PC-9 (cell line): ENCODE results near the gene JAK1. TPM values are rescaled to one million over a fixed set of nuclear protein-coding genes. Genes with fewer than 3 reads are reported as not detected.
A peak's percentile ranks its signal among the peaks of the same experiment; 100 is the strongest.
"Not testable (repeated sequence)": the region's sequence is repeated elsewhere in the genome, so short reads cannot be mapped to it uniquely, and the experiment has no call there.

Experiments
- BruUV-seq: library from RNA; stranded (reverse); fragments of 400-500 nt; replicated peaks from 2 replicates; lab custom pipeline; 2021; lab: Mats Ljungman, UMichigan
- CTCF ChIA-PET: fragments of 300-600 bp; sonication (Branson Sonifier 250); formaldehyde crosslinking; loops from one replicate; lab custom pipeline; 2022; ENCODE audit warnings: antibody characterized with exemption; lab: Charles Lee
- POLR2A ChIA-PET: fragments of 300-600 bp; sonication (Branson Sonifier 250); formaldehyde crosslinking; loops from one replicate; lab custom pipeline; 2022; ENCODE audit warnings: antibody characterized with exemption; ENCODE audit not compliant: unreplicated experiment; lab: Charles Lee
- DNase-seq, 2 experiments: peaks; one replicate each; pipeline versions ENCODE4 v3.0.0 to v3.0.0-alpha.2; 2015 to 2022; ENCODE audit warnings: mixed read lengths in 1 of 2
- H2AFZ ChIP-seq: fragments of 200-600 bp; sonication (generic); 2 replicates; pipeline ENCODE4 v1.8.1; 2017; ENCODE audit warnings: antibody characterized with exemption
- H3F3A ChIP-seq: fragments of 200-600 bp; sonication (generic); 2 replicates; pipeline ENCODE4 v1.8.1; 2017; ENCODE audit warnings: antibody characterized with exemption, mild to moderate bottlenecking, low read depth; ENCODE audit not compliant: insufficient read depth
- H3K27ac ChIP-seq: fragments of 200-600 bp; sonication (generic); 2 replicates; pipeline ENCODE4 v1.6.1; 2016; ENCODE audit warnings: mixed run types
- H3K27me3 ChIP-seq: fragments of 200-600 bp; sonication (generic); 2 replicates; pipeline ENCODE4 v1.6.1; 2016; ENCODE audit warnings: low read depth, mixed run types; ENCODE audit not compliant: insufficient read depth
- H3K36me3 ChIP-seq: fragments of 200-600 bp; sonication (generic); 2 replicates; pipeline ENCODE4 v1.6.1; 2016; ENCODE audit warnings: low read depth, mixed run types
- H3K4me1 ChIP-seq: fragments of 200-600 bp; sonication (generic); replicated peaks from 2 replicates; pipeline ENCODE4 v1.6.1; 2016; ENCODE audit warnings: mixed run types; ENCODE audit not compliant: insufficient read depth
- H3K4me2 ChIP-seq: fragments of 200-600 bp; sonication (generic); 2 replicates; pipeline ENCODE4 v1.6.1; 2017; ENCODE audit warnings: mixed run types
- H3K4me3 ChIP-seq: fragments of 200-600 bp; sonication (generic); 2 replicates; pipeline ENCODE4 v1.6.1; 2016; ENCODE audit warnings: mixed run types
- H3K79me2 ChIP-seq: fragments of 200-600 bp; sonication (generic); 2 replicates; pipeline ENCODE4 v1.6.1; 2017; ENCODE audit warnings: low read depth, mixed run types
- H3K9me2 ChIP-seq: fragments of 200-600 bp; sonication (generic); 2 replicates; pipeline ENCODE4 v1.8.1; 2017; ENCODE audit warnings: mild to moderate bottlenecking; ENCODE audit not compliant: insufficient read depth
- H3K9me3 ChIP-seq: fragments of 200-600 bp; sonication (generic); 2 replicates; pipeline ENCODE4 v1.8.1; 2016; ENCODE audit warnings: low read depth; ENCODE audit not compliant: insufficient read depth
- H4K20me1 ChIP-seq: fragments of 200-600 bp; sonication (generic); 2 replicates; pipeline ENCODE4 v1.8.1; 2017; ENCODE audit not compliant: insufficient read depth
- CTCF ChIP-seq: fragments of 200-600 bp; sonication (generic); conservative IDR thresholded peaks from 2 replicates; pipeline ENCODE4 v1.6.1; 2017; ENCODE audit warnings: mixed run types, antibody characterized with exemption, mild to moderate bottlenecking, moderate library complexity
- EZH2 ChIP-seq: fragments of 200-600 bp; sonication (generic); IDR thresholded peaks from 2 replicates; pipeline ENCODE4 v1.8.0; 2017; ENCODE audit warnings: antibody characterized with exemption, low read depth
- intact Hi-C: fragments of 100-400 bp; cut with micrococcal nuclease; formaldehyde crosslinking; loops from one replicate; pipeline ENCODE4 v1.10.0; 2022; ENCODE audit not compliant: unreplicated experiment
- total RNA-seq: library from RNA; stranded (reverse); gene quantifications from 2 replicates; pipeline ENCODE4 v1.2.3, GENCODE V29; 2021

Gene JAK1
- total RNA-seq, 1 experiment from 2014 or later, result 88.5 TPM

- no peaks in the 10 kb centered on the region; the same call in 1 of the 2 replicates for H4K20me1 ChIP-seq
- no TSS peak for BruUV-seq
- intact Hi-C loops, result no loop called here
- no peaks in the 10 kb centered on the region for H3K36me3 ChIP-seq
- H3K79me2 ChIP-seq, result peaks cover 59% of the 10 kb centered on the region
- ChIA-PET POLR2A (no interaction called here), CTCF (no interaction called here)
- 0 out of 2 replicates have a peak, but pooled peaks cover 12% of the 10 kb centered on the region for H3F3A ChIP-seq
- 0 out of 2 replicates have a peak overlapping the region, but pooled peaks have one; percentile 29 for H3K4me2 ChIP-seq
- H3K27ac ChIP-seq, result no peak overlapping the region
- H3K4me3 ChIP-seq, result no peak overlapping the region
- H3K27me3 ChIP-seq, result no peaks in the 10 kb centered on the region
- DNase-seq, result no peak
- no peak for TF ChIP-seq EZH2
- TF ChIP-seq CTCF, result no peak
- H3K4me1 ChIP-seq, result peaks cover 15% of the 10 kb centered on the region
- no peaks in the 10 kb centered on the region for H3K9me2 ChIP-seq
- H3K9me3 ChIP-seq, result no peaks in the 10 kb centered on the region
- H2AFZ ChIP-seq, result no peak overlapping the region
Observed at GRCh38 chr1:64933296-64934070, 32.9 kb downstream of the JAK1 start.

- Histone ChIP-seq H3K4me2 (no peak overlapping the region), H3K27ac (no peak overlapping the region), H3K4me1 (peaks cover 15% of the 10 kb centered on the region), H3K9me3 (no peaks in the 10 kb centered on the region), H3K36me3 (no peaks in the 10 kb centered on the region), H3F3A (0 out of 2 replicates have a peak, but pooled peaks cover 12% of the 10 kb centered on the region), H2AFZ (no peak overlapping the region), H4K20me1 (no peaks in the 10 kb centered on the region; the same call in 1 of the 2 replicates), H3K4me3 (no peak overlapping the region), H3K27me3 (no peaks in the 10 kb centered on the region), H3K79me2 (peaks cover 56% of the 10 kb centered on the region), H3K9me2 (no peaks in the 10 kb centered on the region)
- CTCF ChIA-PET, result no interaction called here
- POLR2A ChIA-PET, result no interaction called here
- no peak for TF ChIP-seq EZH2
- no peak for TF ChIP-seq CTCF
- BruUV-seq, result no TSS peak
- intact Hi-C loops, result no loop called here
- DNase-seq, result no peak
Observed at GRCh38 chr1:64932962-64933295, 33.4 kb downstream of the JAK1 start.

GRCh38 chr1:64930640-64931039 is 35.7 kb downstream of the JAK1 start:
- DNase-seq, H3K9me2 ChIP-seq, CTCF ChIA-PET, H3K36me3 ChIP-seq, intact Hi-C loops, H3K4me2 ChIP-seq, H3K27me3 ChIP-seq, H3K4me3 ChIP-seq, POLR2A ChIA-PET, BruUV-seq, H3K9me3 ChIP-seq, H2AFZ ChIP-seq, H4K20me1 ChIP-seq, H3K27ac ChIP-seq: not testable (repeated sequence)
- H3F3A ChIP-seq, result 0 out of 2 replicates have a peak, but pooled peaks cover 12% of the 10 kb centered on the region
- peaks cover 52% of the 10 kb centered on the region for H3K79me2 ChIP-seq
- H3K4me1 ChIP-seq, result peaks cover 15% of the 10 kb centered on the region
